Activated T-cell treated with anti-CD3 and anti-CD28 coated beads for 4 hours (primary cell): ENCODE measurements around the gene OXNAD1.
A peak's percentile ranks its signal among the peaks of the same experiment; 100 is the strongest.

ENCODE experiments used
- DNase-seq: peaks from one replicate; pipeline ENCODE4 v3.0.0-alpha.2; 2020

Gene OXNAD1

GRCh38 chr3:16284633-16285032 lies 19.6 kb downstream of the OXNAD1 start:
- DNase-seq = no peak

DNA sequence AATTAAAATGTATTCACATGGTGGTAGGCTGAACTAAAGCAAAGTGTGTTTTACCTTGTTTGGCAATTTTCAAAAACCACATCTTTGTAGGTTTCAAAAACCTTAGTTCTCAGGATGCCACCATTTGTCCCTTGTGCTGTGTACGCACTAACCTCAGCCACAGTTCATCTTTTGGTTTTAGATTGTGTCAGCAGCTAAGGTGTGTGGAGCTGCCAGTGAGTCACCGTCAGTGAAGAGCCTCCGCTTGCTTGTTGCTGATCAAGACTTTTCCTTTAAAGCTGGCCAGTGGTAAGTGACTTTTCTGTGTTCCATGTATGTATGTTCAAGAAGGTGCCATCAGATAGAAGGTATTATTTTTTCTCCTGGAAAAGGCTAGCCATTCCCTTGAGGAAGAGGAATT lies 21.1 kb downstream of the OXNAD1 start:
- peak; percentile 50 for DNase-seq

- no peak for DNase-seq
Measured at GRCh38 chr3:16286751-16287543, 21.9 kb downstream of the OXNAD1 start.

DNA sequence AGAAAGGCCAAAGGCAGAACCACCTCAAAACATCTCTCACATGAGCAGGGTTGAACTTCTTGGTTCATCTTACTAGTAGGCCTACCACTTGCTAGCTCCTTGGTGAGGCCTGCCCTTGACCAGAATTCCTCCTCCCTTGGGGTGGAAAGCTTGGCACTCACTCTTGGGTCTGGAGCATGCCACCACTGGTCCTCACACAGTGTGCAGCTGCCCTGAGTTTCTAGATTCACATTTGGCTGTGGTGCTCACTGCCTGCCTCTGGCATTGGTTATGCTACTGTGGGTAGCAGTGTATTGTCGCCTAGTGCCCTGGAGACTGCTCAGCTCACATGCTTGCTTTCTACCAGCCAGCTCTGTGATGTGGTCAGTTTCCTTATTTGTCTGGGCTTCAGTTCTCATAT lies 23.7 kb downstream of the OXNAD1 start:
- no peak for DNase-seq

DNA sequence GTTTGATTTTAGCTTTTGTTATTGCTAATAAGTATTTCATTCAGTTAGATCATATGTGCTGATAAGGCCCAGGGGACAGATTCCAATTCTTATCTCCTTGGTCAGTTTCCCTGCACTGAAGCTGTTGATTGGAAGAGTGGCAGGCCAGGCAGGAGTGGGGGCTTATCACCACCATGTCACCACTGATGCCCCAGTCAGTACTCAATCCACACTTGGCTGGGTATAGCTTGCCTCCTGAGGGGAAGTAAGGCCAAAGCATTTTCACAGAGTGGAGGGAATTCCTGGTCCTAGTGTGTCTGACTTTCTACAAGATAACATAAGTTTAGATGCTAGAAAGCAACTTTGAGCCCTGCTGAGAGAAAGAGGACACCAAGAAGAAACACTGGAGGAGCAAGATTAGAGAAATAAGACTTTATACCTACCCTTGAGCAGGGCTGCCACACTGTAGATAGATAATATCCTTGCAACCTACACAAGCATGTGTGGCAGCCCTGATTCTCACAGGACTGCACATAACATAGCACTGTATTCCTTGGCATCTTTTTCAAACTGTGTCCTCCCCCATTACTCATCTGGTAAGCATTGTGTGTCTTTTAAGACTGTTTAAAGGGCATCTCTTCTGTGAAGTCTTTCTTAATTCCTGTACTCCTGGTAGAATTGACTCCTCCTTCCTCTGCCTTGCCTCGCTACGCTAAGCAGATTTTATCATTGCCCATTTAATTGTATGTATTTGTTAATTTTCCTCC lies 24.3 kb downstream of the OXNAD1 start:
- no peak for DNase-seq

GRCh38 chr3:16290007-16290826 lies 25.2 kb downstream of the OXNAD1 start:
- DNase-seq = peak; percentile 57

DNA sequence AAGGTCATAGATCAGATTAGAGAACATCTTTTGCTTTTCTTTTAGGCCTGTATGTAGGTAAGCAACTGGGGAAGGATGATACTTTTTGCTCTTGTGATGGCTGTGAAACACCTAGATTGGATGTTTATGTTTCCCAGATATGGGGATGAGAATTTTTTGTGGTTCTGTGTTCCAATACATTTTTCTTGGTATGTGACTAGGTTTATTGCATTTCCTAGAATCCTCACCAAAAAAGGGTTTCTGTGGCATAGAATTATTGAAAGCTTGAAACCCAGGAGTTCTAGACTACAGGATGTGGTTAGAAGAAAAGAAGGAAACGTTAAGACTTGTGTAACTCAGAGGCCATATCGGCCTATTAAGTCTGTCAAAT lies 25.8 kb downstream of the OXNAD1 start:
- no peak for DNase-seq

DNA sequence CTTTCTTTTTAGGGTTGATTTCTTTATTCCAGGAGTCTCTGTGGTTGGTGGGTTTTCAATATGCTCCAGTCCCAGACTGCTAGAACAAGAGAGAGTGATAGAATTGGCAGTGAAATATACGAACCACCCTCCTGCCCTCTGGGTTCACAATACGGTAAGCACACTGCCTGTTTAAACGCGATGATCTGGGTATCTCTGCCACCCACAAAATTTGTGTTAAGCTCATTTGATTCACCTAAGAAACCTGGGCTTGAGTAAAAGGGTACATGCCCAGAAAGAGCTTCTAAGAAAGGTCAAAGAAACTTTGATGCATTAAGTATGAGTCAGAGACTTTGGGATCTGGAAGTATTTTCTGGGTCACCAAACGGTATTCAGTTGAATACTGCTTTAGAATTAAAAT lies 29.8 kb downstream of the OXNAD1 start:
- DNase-seq = no peak

DNA sequence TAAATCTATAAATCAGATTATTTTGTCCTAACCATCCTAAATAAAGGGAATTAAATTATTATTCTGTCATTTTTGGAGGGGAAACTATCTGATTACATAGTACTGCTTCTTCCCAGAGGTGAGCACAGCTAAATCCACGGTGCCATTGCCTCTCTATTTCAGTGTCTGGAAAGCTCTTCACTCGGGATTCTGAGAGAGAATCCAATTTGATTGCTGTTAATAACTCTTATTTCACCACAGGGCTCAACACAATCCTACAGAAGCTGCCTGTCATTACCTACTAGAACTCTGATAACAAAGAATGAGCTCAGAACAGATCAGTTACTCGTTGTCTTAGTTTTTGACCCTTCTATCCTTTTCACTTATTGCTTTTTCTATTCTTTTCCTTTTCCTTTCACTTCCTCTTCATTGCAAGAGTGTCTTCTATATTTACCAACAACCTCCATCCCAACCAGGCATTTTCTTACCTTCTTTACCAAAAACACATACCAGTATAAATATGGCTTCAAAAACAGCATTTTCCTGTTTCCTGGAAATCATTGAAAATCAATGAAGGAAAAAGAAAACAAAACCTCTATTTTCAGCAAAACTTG lies 30.4 kb downstream of the OXNAD1 start:
- no peak for DNase-seq

DNA sequence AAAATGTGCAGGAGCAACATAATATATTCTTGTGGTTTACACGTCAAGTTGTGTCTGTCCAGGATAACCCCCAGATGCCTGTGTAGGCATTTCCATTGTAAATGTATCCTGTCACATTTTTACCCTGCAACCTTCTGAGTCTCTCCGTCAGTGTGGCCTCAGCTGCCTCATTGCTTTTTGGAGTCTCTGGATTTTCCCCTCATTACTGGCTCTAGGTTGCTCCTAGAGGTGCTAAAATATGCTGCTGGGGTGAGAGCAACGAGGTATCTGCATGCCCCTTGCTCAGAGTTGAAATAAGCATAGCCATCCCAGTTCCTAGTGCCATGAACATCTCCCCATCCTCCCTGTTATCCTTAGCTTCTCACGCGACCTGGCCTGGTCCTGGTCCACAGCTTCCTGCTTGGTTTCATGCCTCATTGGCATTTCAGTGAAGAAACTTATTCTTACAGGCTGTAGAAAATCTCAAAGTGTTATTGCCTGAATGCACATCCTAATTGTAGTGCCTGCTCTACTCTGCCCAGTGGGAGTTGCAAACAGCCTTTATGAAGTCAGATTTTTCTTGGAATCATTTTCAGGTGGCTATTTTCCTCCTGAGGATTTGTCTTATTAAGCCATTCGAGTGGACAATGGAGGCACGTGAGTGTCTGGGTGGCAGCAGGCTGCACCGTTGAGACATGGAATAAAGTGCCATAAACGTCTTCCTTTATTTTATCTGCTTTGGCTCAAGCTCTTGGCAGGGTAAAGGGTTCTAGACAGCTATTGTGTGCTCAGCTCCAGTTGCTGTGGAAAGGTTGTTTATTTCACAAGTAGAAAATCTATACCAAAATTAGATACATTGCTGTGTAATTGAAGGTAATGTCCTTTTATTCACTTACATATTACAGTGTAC lies 33.2 kb downstream of the OXNAD1 start:
- no peak for DNase-seq

GRCh38 chr3:16298891-16299290 lies 33.9 kb downstream of the OXNAD1 start:
- no peak for DNase-seq

GRCh38 chr3:16299746-16300145 lies 34.7 kb downstream of the OXNAD1 start:
- no peak for DNase-seq

DNA sequence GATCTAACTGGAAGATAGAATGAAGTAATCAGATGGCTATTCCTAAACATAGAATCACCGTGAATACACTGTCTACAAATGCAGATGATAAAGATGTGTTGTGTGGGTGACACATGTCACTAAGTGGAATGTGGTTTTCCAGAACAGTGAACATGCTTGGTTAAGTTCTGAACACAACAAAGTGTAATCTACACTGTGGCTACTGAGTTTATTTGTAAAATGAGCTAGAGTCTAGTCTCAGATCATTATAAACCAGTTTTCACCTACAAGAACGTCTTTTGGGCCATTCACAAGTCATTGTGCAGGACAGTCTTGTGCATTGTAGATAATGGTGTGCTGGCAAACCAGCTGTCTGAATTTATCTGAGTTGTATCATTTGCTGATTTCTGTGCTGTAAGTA lies 35.3 kb downstream of the OXNAD1 start:
- no peak for DNase-seq

- DNase-seq = no peak
Measured at GRCh38 chr3:16300881-16301359, 35.9 kb downstream of the OXNAD1 start.

- DNase-seq = no peak
Measured at GRCh38 chr3:16301507-16301906, 36.5 kb downstream of the OXNAD1 start.

GRCh38 chr3:16302082-16302631 lies 37.1 kb downstream of the OXNAD1 start:
- DNase-seq = no peak

GRCh38 chr3:16303037-16303575 lies 38.1 kb downstream of the OXNAD1 start:
- DNase-seq = no peak

GRCh38 chr3:16304061-16305010 lies 39.3 kb downstream of the OXNAD1 start:
- no peak for DNase-seq

GRCh38 chr3:16305111-16305541 lies 40.1 kb downstream of the OXNAD1 start:
- DNase-seq = peak; percentile 36
